HUES48 (cell line): ENCODE measurements around the gene RSPH4A.
"Not testable (repeated sequence)": the region's sequence is repeated elsewhere in the genome, so short reads cannot be mapped to it uniquely, and the experiment has no call there.

ENCODE experiments used
- H3K27ac ChIP-seq: one replicate; pipeline ENCODE4 v1.7.0; 2013; ENCODE audit warnings: low read depth, low read length, inconsistent platforms
- H3K27me3 ChIP-seq: 2 replicates; pipeline ENCODE4 v1.6.1; 2013; ENCODE audit warnings: mild to moderate bottlenecking, low read length; ENCODE audit not compliant: control insufficient read depth, insufficient read depth
- H3K36me3 ChIP-seq: 2 replicates; pipeline ENCODE4 v1.6.1; 2013; ENCODE audit warnings: low read length; ENCODE audit not compliant: control insufficient read depth, insufficient read depth
- H3K4me1 ChIP-seq: 2 replicates; pipeline ENCODE4 v1.6.1; 2013; ENCODE audit warnings: mild to moderate bottlenecking, low read length; ENCODE audit not compliant: control insufficient read depth, insufficient read depth
- H3K4me3 ChIP-seq: 2 replicates; pipeline ENCODE4 v1.5.1; 2013; ENCODE audit warnings: mild to moderate bottlenecking, low read depth, low read length
- H3K9ac ChIP-seq: 2 replicates; pipeline ENCODE4 v1.6.1; 2013; ENCODE audit warnings: mild to moderate bottlenecking, low read depth, low read length, moderate library complexity
- H3K9me3 ChIP-seq: 2 replicates; pipeline ENCODE4 v1.6.1; 2013; ENCODE audit warnings: low read length; ENCODE audit not compliant: control insufficient read depth, insufficient read depth

RSPH4A gene

GRCh38 chr6:116625872-116626271 is 9.6 kb downstream of the RSPH4A start:
- Histone ChIP-seq H3K4me3 (no peak overlapping the region), H3K4me1 (no peaks in the 10 kb centered on the region), H3K36me3 (no peaks in the 10 kb centered on the region), H3K27ac (no peak overlapping the region), H3K9me3 (no peaks in the 10 kb centered on the region), H3K27me3 (no peaks in the 10 kb centered on the region), H3K9ac (no peak overlapping the region)

GRCh38 chr6:116629563-116629981 is 13.3 kb downstream of the RSPH4A start:
- Histone ChIP-seq H3K4me3 (no peak overlapping the region), H3K36me3 (no peaks in the 10 kb centered on the region), H3K27ac (no peak overlapping the region), H3K27me3 (no peaks in the 10 kb centered on the region), H3K9ac (no peak overlapping the region), H3K9me3 (no peaks in the 10 kb centered on the region), H3K4me1 (no peaks in the 10 kb centered on the region)

- Histone ChIP-seq H3K36me3 (peaks cover 8% of the 10 kb centered on the region; the same call in 1 of the 2 replicates), H3K4me1 (no peaks in the 10 kb centered on the region), H3K9ac (no peak overlapping the region), H3K27ac (no peak overlapping the region), H3K9me3 (no peaks in the 10 kb centered on the region), H3K27me3 (no peaks in the 10 kb centered on the region), H3K4me3 (no peak overlapping the region)
Observed at GRCh38 chr6:116631379-116631990, 15.2 kb downstream of the RSPH4A start.

- Histone ChIP-seq H3K4me1 (no peaks in the 10 kb centered on the region), H3K9ac (no peak overlapping the region), H3K4me3 (no peak overlapping the region), H3K36me3 (peaks cover 14% of the 10 kb centered on the region; the same call in 1 of the 2 replicates), H3K27me3 (no peaks in the 10 kb centered on the region), H3K9me3 (peaks cover 6% of the 10 kb centered on the region; the same call in 1 of the 2 replicates), H3K27ac (no peak overlapping the region)
Observed at GRCh38 chr6:116633685-116634084, 17.4 kb downstream of the RSPH4A start.

- Histone ChIP-seq H3K4me3 (no peak overlapping the region), H3K27me3 (no peaks in the 10 kb centered on the region), H3K9ac (no peak overlapping the region), H3K9me3 (no peaks in the 10 kb centered on the region), H3K36me3 (peaks cover 44% of the 10 kb centered on the region), H3K27ac (no peak overlapping the region), H3K4me1 (no peaks in the 10 kb centered on the region)
Observed at GRCh38 chr6:116648156-116648555, 31.9 kb downstream of the RSPH4A start.

GRCh38 chr6:116649129-116649528 is 32.9 kb downstream of the RSPH4A start:
- H3K36me3 ChIP-seq, result peaks cover 50% of the 10 kb centered on the region
- no peaks in the 10 kb centered on the region for H3K4me1 ChIP-seq
- H3K9me3 ChIP-seq, result no peaks in the 10 kb centered on the region
- no peak overlapping the region for H3K4me3 ChIP-seq
- H3K27ac ChIP-seq, result no peak overlapping the region
- H3K27me3 ChIP-seq, result no peaks in the 10 kb centered on the region
- H3K9ac ChIP-seq, result no peak overlapping the region

GRCh38 chr6:116651916-116652315 is 35.6 kb downstream of the RSPH4A start:
- Histone ChIP-seq H3K9ac (no peak overlapping the region), H3K36me3 (peaks cover 56% of the 10 kb centered on the region), H3K27me3 (no peaks in the 10 kb centered on the region), H3K9me3 (no peaks in the 10 kb centered on the region), H3K4me1 (no peaks in the 10 kb centered on the region), H3K27ac (no peak overlapping the region), H3K4me3 (no peak overlapping the region)

- H3K4me1 ChIP-seq, result no peaks in the 10 kb centered on the region
- no peak overlapping the region for H3K27ac ChIP-seq
- no peak overlapping the region for H3K9ac ChIP-seq
- no peaks in the 10 kb centered on the region for H3K27me3 ChIP-seq
- no peak overlapping the region for H3K4me3 ChIP-seq
- H3K36me3 ChIP-seq, result peaks cover 18% of the 10 kb centered on the region
- no peaks in the 10 kb centered on the region for H3K9me3 ChIP-seq
Observed at GRCh38 chr6:116661594-116661993, 45.3 kb downstream of the RSPH4A start.

GRCh38 chr6:116662202-116662601 is 45.9 kb downstream of the RSPH4A start:
- Histone ChIP-seq H3K27ac (no peak overlapping the region), H3K9ac (no peak overlapping the region), H3K4me3 (no peak overlapping the region), H3K36me3 (peaks cover 12% of the 10 kb centered on the region), H3K27me3 (no peaks in the 10 kb centered on the region), H3K4me1 (peaks cover 3% of the 10 kb centered on the region; the same call in 1 of the 2 replicates), H3K9me3 (no peaks in the 10 kb centered on the region)

GRCh38 chr6:116663308-116663707 is 47.0 kb downstream of the RSPH4A start:
- Histone ChIP-seq H3K4me3 (no peak overlapping the region), H3K36me3 (peaks cover 6% of the 10 kb centered on the region), H3K4me1 (peaks cover 7% of the 10 kb centered on the region; the same call in 1 of the 2 replicates), H3K27ac (no peak overlapping the region), H3K9ac (no peak overlapping the region), H3K27me3 (no peaks in the 10 kb centered on the region), H3K9me3 (no peaks in the 10 kb centered on the region)

- not testable (repeated sequence) for H3K36me3 ChIP-seq, H3K9ac ChIP-seq, H3K9me3 ChIP-seq, H3K4me3 ChIP-seq, H3K27ac ChIP-seq, H3K27me3 ChIP-seq, H3K4me1 ChIP-seq
Observed at GRCh38 chr6:116664169-116664568, 47.9 kb downstream of the RSPH4A start.
